ENCODE data around the gene CASKIN1. TPM values are rescaled to one million over a fixed set of nuclear protein-coding genes. Genes with fewer than 3 reads are reported as not detected.

Gene CASKIN1
- total and polyA plus RNA-seq, 10 of the 15 experiments (the other 5 are each of a cell fraction or from before 2014, with no cell fraction given) = 0.03 to 0.33 (median 0.11) TPM; not detected in 5

DNA sequence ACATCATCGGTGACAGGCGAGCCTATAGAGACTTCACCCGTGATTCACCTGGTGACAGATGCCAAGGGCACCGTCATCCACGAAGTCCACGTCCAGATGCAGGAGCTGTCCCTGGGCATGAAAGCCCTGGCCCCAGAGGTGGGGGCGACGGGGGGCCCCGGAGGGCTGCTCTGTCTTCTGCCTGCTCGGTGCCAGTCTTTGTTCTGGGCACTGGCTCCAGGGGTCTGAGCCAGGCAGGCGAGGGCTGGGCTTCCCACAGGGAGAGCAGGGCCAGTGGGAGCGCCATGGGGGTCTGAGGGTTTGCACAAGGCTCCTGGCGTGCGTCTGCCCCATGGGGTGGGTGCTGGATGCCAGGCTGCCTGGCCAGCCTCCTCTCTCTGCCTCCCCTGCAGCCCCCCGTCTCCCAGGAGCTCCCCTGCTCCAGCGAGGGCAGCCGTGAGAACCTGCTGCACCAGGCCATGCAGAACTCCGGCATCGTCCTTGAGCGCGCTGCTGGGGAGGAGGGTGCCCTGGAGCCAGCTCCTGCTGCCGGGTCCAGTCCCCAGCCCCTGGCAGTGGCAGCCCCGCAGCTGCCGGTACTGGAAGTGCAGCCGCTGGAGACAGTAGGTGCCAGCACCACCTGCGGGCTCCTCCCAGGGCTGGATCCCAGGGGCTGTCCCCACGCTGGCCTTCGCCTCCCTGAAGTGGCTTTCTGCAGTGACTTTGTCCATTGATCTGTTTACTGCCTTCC lies 36.8 kb upstream of the CASKIN1 start:
- H3K36me3 ChIP-seq (ENCODE audit: control insufficient read depth in 2 of 2, insufficient read depth in 2 of 2, low read length in 1 of 2) = peaks cover 4 to 46% of the 10 kb centered on the region in 2 experiments; a peak in 3 of 4 replicates

DNA sequence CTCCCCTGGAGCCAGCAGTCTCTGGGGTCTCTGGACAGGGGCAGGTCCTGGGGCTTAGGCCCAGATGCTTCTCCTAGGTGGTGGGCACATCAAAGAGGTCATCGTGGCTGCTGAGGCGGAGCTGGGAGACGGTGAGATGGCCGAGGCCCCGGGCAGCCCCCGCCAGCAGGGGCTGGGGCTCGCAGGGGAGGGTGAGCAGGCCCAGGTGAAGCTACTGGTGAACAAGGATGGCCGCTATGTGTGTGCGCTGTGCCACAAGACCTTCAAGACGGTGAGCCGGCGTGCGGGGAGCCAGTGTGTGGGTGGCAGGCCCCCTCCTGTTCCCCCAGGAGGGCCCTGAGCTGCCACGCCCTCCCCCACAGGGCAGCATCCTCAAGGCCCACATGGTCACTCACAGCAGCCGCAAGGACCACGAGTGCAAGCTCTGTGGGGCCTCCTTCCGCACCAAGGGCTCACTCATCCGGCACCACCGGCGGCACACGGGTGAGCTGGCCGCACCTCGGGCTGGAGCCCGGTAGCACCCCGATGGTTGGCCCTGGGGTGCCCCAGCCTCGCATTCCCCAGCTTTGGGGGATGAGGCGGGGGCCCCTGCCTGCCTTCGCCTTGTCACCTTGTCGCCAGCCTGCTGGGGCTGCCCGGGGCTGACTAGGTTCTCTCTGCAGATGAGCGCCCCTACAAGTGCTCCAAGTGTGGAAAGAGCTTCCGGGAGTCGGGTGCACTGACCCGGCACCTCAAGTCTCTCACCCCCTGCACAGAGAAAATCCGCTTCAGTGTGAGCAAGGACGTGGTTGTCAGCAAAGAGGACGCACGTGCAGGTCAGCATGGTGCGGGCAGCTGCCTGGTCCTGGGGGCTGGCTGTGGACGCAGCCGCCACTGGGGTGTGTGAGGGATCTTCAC lies 35.9 kb upstream of the CASKIN1 start:
- no peak for ATAC-seq
- CTCF ChIA-PET = no interaction called here

More for the DNA sequence above, 36.8 kb upstream of the CASKIN1 start:
- H3K9me3 ChIP-seq (replicated peaks; ENCODE audit: control insufficient read depth, insufficient read depth, low read length) = no peaks in the 10 kb centered on the region
- no peak overlapping the region for H3K4me2 ChIP-seq (ENCODE audit: control insufficient read depth, insufficient read depth)
- FAIRE-seq (no peak), DNase-seq (ENCODE audit: low read depth, low spot score) (no peak), ATAC-seq (no peak; the same call in 2 of the 3 replicates)
- no peaks in the 10 kb centered on the region for H3K4me1 ChIP-seq (ENCODE audit: control insufficient read depth, insufficient read depth, low read length)
- RAD21 ChIA-PET (ENCODE audit: unreplicated experiment) = no interaction called here
- CTCF ChIA-PET = no interaction called here
- H3K9ac ChIP-seq (ENCODE audit: control insufficient read depth, insufficient read depth, low read length) = no peak overlapping the region
- in situ Hi-C loops (cut with MboI) = no loop called here
- TF ChIP-seq FOXM1 (IDR thresholded peaks at IDR 0.05; ENCODE audit: low read depth, low read length) (no peak), POLR2A (IDR thresholded peaks at IDR 0.05; ENCODE audit: low read depth, low read length) (peak; percentile 26; the same call in 1 of the 2 replicates), FOXK2 (IDR thresholded peaks at IDR 0.05) (no peak), POLR2AphosphoS5 (IDR thresholded peaks at IDR 0.05; ENCODE audit: low read length) (0 out of 2 replicates have a peak, but pooled peaks have one; percentile 16)
- POLR2A ChIA-PET = no interaction called here
- H3K79me2 ChIP-seq (ENCODE audit: control insufficient read depth, insufficient read depth, low read length) = no peaks in the 10 kb centered on the region
- no peak overlapping the region for H2AFZ ChIP-seq (ENCODE audit: control insufficient read depth, low read depth, low read length)
- no peaks in the 10 kb centered on the region for H3K27me3 ChIP-seq (replicated peaks in 1 of 2; ENCODE audit: control insufficient read depth in 2 of 2, insufficient read depth in 2 of 2, low read length in 1 of 2)
- intact Hi-C loops (cut with micrococcal nuclease; ENCODE audit: unreplicated experiment) = no loop called here
- no peak overlapping the region for H3K4me3 ChIP-seq
- no peak overlapping the region for H3K27ac ChIP-seq (ENCODE audit: control insufficient read depth, insufficient read depth)
- SMC1A ChIA-PET (ENCODE audit: uncharacterized antibody, unreplicated experiment) = no interaction called here
- 97% methylated on average over 28 of the region's 28 CpGs for WGBS (ENCODE audit: insufficient coverage, insufficient replicate concordance, low lambda C conversion rate, missing lambda C conversion rate)
- no peaks in the 10 kb centered on the region for H4K20me1 ChIP-seq (ENCODE audit: control insufficient read depth, insufficient read depth)
- BruUV-seq (replicated peaks) = no TSS peak

More for the DNA sequence above, 35.9 kb upstream of the CASKIN1 start:
- no TSS peak for BruUV-seq (replicated peaks)
- intact Hi-C loops (cut with micrococcal nuclease; ENCODE audit: unreplicated experiment) (no loop called here), in situ Hi-C loops (cut with MboI) (no loop called here)
- no peak overlapping the region for H3K9ac ChIP-seq (ENCODE audit: control insufficient read depth, insufficient read depth, low read length)
- ChIA-PET RAD21 (ENCODE audit: unreplicated experiment) (no interaction called here), SMC1A (ENCODE audit: uncharacterized antibody, unreplicated experiment) (no interaction called here), POLR2A (no interaction called here)
- TF ChIP-seq, protein P1, sequence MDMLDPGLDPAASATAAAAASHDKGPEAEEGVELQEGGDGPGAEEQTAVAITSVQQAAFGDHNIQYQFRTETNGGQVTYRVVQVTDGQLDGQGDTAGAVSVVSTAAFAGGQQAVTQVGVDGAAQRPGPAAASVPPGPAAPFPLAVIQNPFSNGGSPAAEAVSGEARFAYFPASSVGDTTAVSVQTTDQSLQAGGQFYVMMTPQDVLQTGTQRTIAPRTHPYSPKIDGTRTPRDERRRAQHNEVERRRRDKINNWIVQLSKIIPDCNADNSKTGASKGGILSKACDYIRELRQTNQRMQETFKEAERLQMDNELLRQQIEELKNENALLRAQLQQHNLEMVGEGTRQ (IDR thresholded peaks at IDR 0.05; ENCODE audit: borderline replicate concordance, low read depth, low read length) = no peak
- TF ChIP-seq EGR1 (IDR thresholded peaks at IDR 0.05; ENCODE audit: borderline replicate concordance in 1 of 2, low read depth in 2 of 2, low read length in 2 of 2) (no peak), STAT3 (IDR thresholded peaks at IDR 0.05; ENCODE audit: low read depth, low read length) (no peak), NFIC (IDR thresholded peaks at IDR 0.05; ENCODE audit: low read depth, low read length) (no peak)
- H3K4me2 ChIP-seq (ENCODE audit: control insufficient read depth, insufficient read depth) = no peak overlapping the region
- no peak overlapping the region for H2AFZ ChIP-seq (ENCODE audit: control insufficient read depth, low read depth, low read length)
- H3K9me3 ChIP-seq (replicated peaks; ENCODE audit: control insufficient read depth, insufficient read depth, low read length) = no peaks in the 10 kb centered on the region
- peaks cover 4 to 46% of the 10 kb centered on the region in 2 experiments; a peak in 3 of 4 replicates for H3K36me3 ChIP-seq (ENCODE audit: control insufficient read depth in 2 of 2, insufficient read depth in 2 of 2, low read length in 1 of 2)
- no peaks in the 10 kb centered on the region; the same call in 1 of the 2 replicates for H3K79me2 ChIP-seq (ENCODE audit: control insufficient read depth, insufficient read depth, low read length)
- WGBS (ENCODE audit: insufficient coverage, insufficient replicate concordance, low lambda C conversion rate, missing lambda C conversion rate) = 94% methylated on average over 36 of the region's 41 CpGs
- no peak overlapping the region for H3K27ac ChIP-seq (ENCODE audit: control insufficient read depth, insufficient read depth)
- no peak for DNase-seq (ENCODE audit: low read depth, low spot score)
- no peaks in the 10 kb centered on the region for H3K27me3 ChIP-seq (replicated peaks in 1 of 2; ENCODE audit: control insufficient read depth in 2 of 2, insufficient read depth in 2 of 2, low read length in 1 of 2)
- H3K4me1 ChIP-seq (ENCODE audit: control insufficient read depth, insufficient read depth, low read length) = no peaks in the 10 kb centered on the region
- H4K20me1 ChIP-seq (ENCODE audit: control insufficient read depth, insufficient read depth) = no peaks in the 10 kb centered on the region
- H3K4me3 ChIP-seq = no peak overlapping the region
- no peak for FAIRE-seq
